SU-DHL-6 (cell line): ENCODE data around the gene GDAP1L1.

Experiments used
- H2AFZ ChIP-seq: fragments of 200-600 bp; sonication (generic); 2 replicates; pipeline ENCODE4 v1.6.1; 2014; ENCODE audit warnings: low read depth, mild to moderate bottlenecking, moderate library complexity, mixed read lengths, antibody characterized with exemption, low read length; ENCODE audit not compliant: severe bottlenecking
- H3F3A ChIP-seq: fragments of 200-600 bp; shearing (Covaris generic); 2 replicates; pipeline ENCODE4 v1.6.0; 2016; ENCODE audit warnings: antibody characterized with exemption, mild to moderate bottlenecking; ENCODE audit not compliant: insufficient read depth
- H3K27ac ChIP-seq: fragments of 200-600 bp; sonication (generic); 2 replicates; pipeline ENCODE4 v1.5.1; 2016; ENCODE audit warnings: low read depth, mild to moderate bottlenecking, low read length, moderate library complexity, mixed read lengths
- H3K27me3 ChIP-seq: fragments of 200-600 bp; sonication (generic), shearing (Covaris generic); 2 replicates; pipeline ENCODE4 v1.6.0; 2014; ENCODE audit warnings: mild to moderate bottlenecking, low read length
- H3K36me3 ChIP-seq: fragments of 200-600 bp; sonication (generic); 2 replicates; pipeline ENCODE4 v1.6.1; 2014; ENCODE audit warnings: mild to moderate bottlenecking, low read length, mixed read lengths
- H3K4me2 ChIP-seq: fragments of 300-600, 200-600 bp; shearing (Covaris generic), sonication (generic); 2 replicates; pipeline ENCODE4 v1.6.0; 2014; ENCODE audit warnings: low read length, low read depth, mild to moderate bottlenecking; ENCODE audit not compliant: poor library complexity, severe bottlenecking
- H3K4me3 ChIP-seq: fragments of 200-600 bp; sonication (generic); 2 replicates; pipeline ENCODE4 v1.5.1; 2014; ENCODE audit warnings: antibody characterized with exemption, low read length, mild to moderate bottlenecking, mixed read lengths; ENCODE audit not compliant: insufficient read depth, poor library complexity, severe bottlenecking
- H3K79me2 ChIP-seq: fragments of 200-600 bp; sonication (generic); 2 replicates; pipeline ENCODE4 v1.6.1; 2014; ENCODE audit warnings: mild to moderate bottlenecking, low read length, moderate library complexity; ENCODE audit not compliant: insufficient read depth
- H3K9ac ChIP-seq: fragments of 200-600 bp; sonication (generic); 2 replicates; pipeline ENCODE4 v1.7.0; 2014; ENCODE audit warnings: mild to moderate bottlenecking, low read length
- H3K9me2 ChIP-seq: fragments of 200-600 bp; sonication (generic); replicated peaks from 2 replicates; pipeline ENCODE4 v1.6.1; 2014; ENCODE audit warnings: low read length; ENCODE audit not compliant: insufficient read depth
- H3K9me3 ChIP-seq: fragments of 200-600 bp; sonication (generic); 2 replicates; pipeline ENCODE4 v1.6.1; 2014; ENCODE audit warnings: low read length, mixed read lengths; ENCODE audit not compliant: insufficient read depth
- H4K20me1 ChIP-seq: fragments of 200-600 bp; sonication (generic); 2 replicates; pipeline ENCODE4 v1.6.1; 2014; ENCODE audit warnings: low read depth, mild to moderate bottlenecking, antibody characterized with exemption, low read length, moderate library complexity, mixed read lengths
- CTCF ChIP-seq: fragments of 200-600 bp; sonication (generic); IDR thresholded peaks from one replicate; pipeline ENCODE4 v1.5.1; 2017; ENCODE audit warnings: antibody characterized with exemption, mild to moderate bottlenecking, low read length, moderate library complexity; ENCODE audit not compliant: insufficient read depth, poor library complexity, severe bottlenecking
- EZH2phosphoT487 ChIP-seq: fragments of 200-600 bp; sonication (generic), shearing (Covaris generic); conservative IDR thresholded peaks from 2 replicates; pipeline ENCODE4 v1.6.1; 2018; ENCODE audit warnings: mild to moderate bottlenecking, antibody characterized with exemption, low read length, moderate library complexity, mixed read lengths

GDAP1L1 gene

DNA sequence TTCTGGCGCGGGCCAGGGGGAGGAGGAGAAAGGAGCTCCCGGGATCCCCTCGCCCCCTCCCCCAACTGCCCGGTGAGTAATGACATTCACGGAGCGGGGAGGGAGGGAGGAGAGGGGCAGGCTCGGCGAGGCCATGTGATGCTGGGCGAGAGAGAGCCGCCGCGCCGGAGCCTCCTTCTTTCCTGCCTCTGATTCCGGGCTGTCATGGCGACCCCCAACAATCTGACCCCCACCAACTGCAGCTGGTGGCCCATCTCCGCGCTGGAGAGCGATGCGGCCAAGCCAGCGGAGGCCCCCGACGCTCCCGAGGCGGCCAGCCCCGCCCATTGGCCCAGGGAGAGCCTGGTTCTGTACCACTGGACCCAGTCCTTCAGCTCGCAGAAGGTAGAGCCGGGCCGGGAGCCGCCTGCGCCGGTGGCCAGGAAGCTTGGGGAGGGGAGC, at the start of gene GDAP1L1:
Gene GDAP1L1 (plus strand): TSS at position 178 of the 441 bp plus-strand sequence. CDS start 27 bp downstream, at position 205.
- H3K36me3 ChIP-seq: no peaks in the 10 kb centered on the region
- no peak within 1 kb of the TSS for H3K27ac ChIP-seq
- no peak within 1 kb of the TSS for H3K9ac ChIP-seq
- no peaks in the 10 kb centered on the region for H3K27me3 ChIP-seq
- no peaks in the 10 kb centered on the region for H3K79me2 ChIP-seq
- no peaks in the 10 kb centered on the region for H4K20me1 ChIP-seq
- H3K9me2 ChIP-seq: no peaks in the 10 kb centered on the region
- H2AFZ ChIP-seq: no peak within 1 kb of the TSS
- H3K9me3 ChIP-seq: no peaks in the 10 kb centered on the region
- H3K4me3 ChIP-seq: no peak within 1 kb of the TSS
- TF ChIP-seq CTCF: no peak
- TF ChIP-seq EZH2phosphoT487: no peak
- no peak within 1 kb of the TSS for H3K4me2 ChIP-seq
- H3F3A ChIP-seq: no peaks in the 10 kb centered on the region

GRCh38 chr20:44198872-44199271, 48.2 kb upstream of the GDAP1L1 start:
- Histone ChIP-seq H3F3A (0 out of 2 replicates have a peak, but pooled peaks cover 4% of the 10 kb centered on the region), H3K36me3 (peaks cover 22% of the 10 kb centered on the region), H3K9me2 (no peaks in the 10 kb centered on the region), H3K27ac (no peak overlapping the region), H3K4me2 (no peak overlapping the region), H3K9me3 (no peaks in the 10 kb centered on the region), H3K79me2 (peaks cover 10% of the 10 kb centered on the region), H3K9ac (no peak overlapping the region), H4K20me1 (peaks cover 11% of the 10 kb centered on the region; the same call in 1 of the 2 replicates), H2AFZ (no peak overlapping the region), H3K27me3 (no peaks in the 10 kb centered on the region), H3K4me3 (no peak overlapping the region)
- TF ChIP-seq EZH2phosphoT487: no peak

GRCh38 chr20:44199877-44200276, 47.2 kb upstream of the GDAP1L1 start:
- Histone ChIP-seq H3K9me3 (no peaks in the 10 kb centered on the region), H3K9me2 (no peaks in the 10 kb centered on the region), H3K27me3 (no peaks in the 10 kb centered on the region), H3K27ac (no peak overlapping the region), H3F3A (0 out of 2 replicates have a peak, but pooled peaks cover 4% of the 10 kb centered on the region), H3K9ac (no peak overlapping the region), H4K20me1 (peaks cover 11% of the 10 kb centered on the region; the same call in 1 of the 2 replicates), H3K36me3 (peaks cover 22% of the 10 kb centered on the region), H3K4me3 (no peak overlapping the region), H2AFZ (no peak overlapping the region), H3K4me2 (no peak overlapping the region), H3K79me2 (peaks cover 18% of the 10 kb centered on the region)
- TF ChIP-seq EZH2phosphoT487: no peak
- TF ChIP-seq CTCF: no peak

DNA sequence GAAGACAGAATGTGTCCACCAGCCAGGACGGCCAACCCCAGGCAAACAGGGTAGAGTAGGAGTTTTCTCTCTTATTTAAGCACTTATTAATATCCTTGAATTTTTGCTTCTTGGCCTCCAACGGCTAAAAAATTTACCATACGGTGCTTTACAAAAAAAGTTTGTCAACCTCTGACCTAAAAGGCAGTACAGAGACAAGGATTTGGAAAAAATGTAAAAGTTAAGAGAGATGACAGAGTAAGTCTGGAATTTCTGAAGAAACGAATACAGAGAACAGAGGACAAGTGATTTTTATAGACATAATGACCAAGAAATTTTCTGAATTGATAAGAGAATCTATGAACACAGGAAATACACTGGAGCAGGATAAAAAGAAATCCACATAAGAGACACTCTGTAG, 46.7 kb upstream of the GDAP1L1 start:
- Histone ChIP-seq H3K27me3 (no peaks in the 10 kb centered on the region), H3K4me3 (no peak overlapping the region), H3K9me3 (no peaks in the 10 kb centered on the region), H3K4me2 (no peak overlapping the region), H3K36me3 (peaks cover 22% of the 10 kb centered on the region), H3K79me2 (peaks cover 21% of the 10 kb centered on the region), H3K9me2 (no peaks in the 10 kb centered on the region), H2AFZ (no peak overlapping the region), H3K27ac (no peak overlapping the region), H4K20me1 (peaks cover 7% of the 10 kb centered on the region; the same call in 1 of the 2 replicates), H3K9ac (no peak overlapping the region), H3F3A (0 out of 2 replicates have a peak, but pooled peaks cover 4% of the 10 kb centered on the region)
- TF ChIP-seq EZH2phosphoT487: no peak
- TF ChIP-seq CTCF: no peak
